GM12878 (cell line): ENCODE data around the gene VCAN. TPM values are rescaled to one million over a fixed set of nuclear protein-coding genes. Genes with fewer than 3 reads are reported as not detected.

Source experiments
- ATAC-seq: fragments of 200-7000 bp; cut with Tn5 transposase; 3 replicates; pipeline ENCODE4 v1.9.1; 2020; ENCODE audit warnings: mild to moderate bottlenecking, moderate library complexity
- BruUV-seq: library from RNA; stranded (reverse); fragments of 400-500 nt; replicated peaks from 2 replicates; lab custom pipeline; 2021; lab: Mats Ljungman, UMichigan
- CTCF ChIA-PET: fragments of 300-600 bp; sonication (Branson Sonifier 250); formaldehyde crosslinking; extraction: SDS; loops from one replicate; lab custom pipeline; 2021; ENCODE audit warnings: inconsistent platforms; lab: Yijun Ruan, JAX
- POLR2A ChIA-PET: fragments of 350-600 bp; formaldehyde crosslinking; extraction: SDS; loops from one replicate; lab custom pipeline; 2021; ENCODE audit warnings: inconsistent platforms; lab: Charles Lee
- RAD21 ChIA-PET: fragments of 300-600 bp; sonication (Branson Sonifier 250); formaldehyde crosslinking; loops from one replicate; lab custom pipeline; 2023; ENCODE audit warnings: antibody characterized with exemption; ENCODE audit not compliant: unreplicated experiment; lab: Charles Lee
- SMC1A ChIA-PET: fragments of 300-600 bp; sonication (Branson Sonifier 250); formaldehyde crosslinking; loops from one replicate; lab custom pipeline; 2023; ENCODE audit not compliant: unreplicated experiment, uncharacterized antibody; lab: Charles Lee
- DNase-seq: peaks from one replicate; pipeline ENCODE4 v3.0.0-alpha.2; 2011; ENCODE audit warnings: low read depth, low spot score
- FAIRE-seq: peaks from 3 replicates; lab custom pipeline; 2011; peaks lifted over from hg19 to GRCh38; lab: Jason Lieb, UNC
- H2AFZ ChIP-seq: 2 replicates; pipeline ENCODE4 v1.6.0; 2011; ENCODE audit warnings: low read depth, low read length, control low read depth; ENCODE audit not compliant: control insufficient read depth
- H3K27ac ChIP-seq: 2 replicates; pipeline ENCODE4 v1.5.1; 2011; ENCODE audit warnings: control low read depth; ENCODE audit not compliant: control insufficient read depth, insufficient read depth
- H3K27me3 ChIP-seq, 2 experiments: replicated peaks in 1 of 2; 2 replicates each; pipeline versions ENCODE4 v1.6.0 to v1.6.1; 2011; ENCODE audit warnings: low read length in 1 of 2; ENCODE audit not compliant: control insufficient read depth in 2 of 2, insufficient read depth in 2 of 2
- H3K36me3 ChIP-seq, 2 experiments: 2 replicates each; pipeline ENCODE4 v1.5.1; 2011; ENCODE audit warnings: low read length in 1 of 2; ENCODE audit not compliant: control insufficient read depth in 2 of 2, insufficient read depth in 2 of 2
- H3K4me1 ChIP-seq: 2 replicates; pipeline ENCODE4 v1.6.1; 2011; ENCODE audit warnings: mild to moderate bottlenecking, low read length, moderate library complexity, mixed read lengths; ENCODE audit not compliant: control insufficient read depth, insufficient read depth
- H3K4me2 ChIP-seq: 2 replicates; pipeline ENCODE4 v1.6.0; 2011; ENCODE audit warnings: control low read depth; ENCODE audit not compliant: control insufficient read depth, insufficient read depth
- H3K4me3 ChIP-seq: fragments of 200-600 bp; sonication (generic); 2 replicates; pipeline ENCODE4 v1.5.1; 2016
- H3K79me2 ChIP-seq: 2 replicates; pipeline ENCODE4 v1.6.0; 2011; ENCODE audit warnings: low read length; ENCODE audit not compliant: control insufficient read depth, insufficient read depth
- H3K9ac ChIP-seq: 2 replicates; pipeline ENCODE4 v1.8.0; 2011; ENCODE audit warnings: low read length, control low read depth, mixed read lengths; ENCODE audit not compliant: control insufficient read depth, insufficient read depth
- H3K9me3 ChIP-seq: replicated peaks from 3 replicates; pipeline ENCODE4 v1.5.1; 2011; ENCODE audit warnings: mild to moderate bottlenecking, low read length; ENCODE audit not compliant: control insufficient read depth, insufficient read depth
- H4K20me1 ChIP-seq: 2 replicates; pipeline ENCODE4 v1.6.0; 2011; ENCODE audit not compliant: control insufficient read depth, insufficient read depth
- BCLAF1 ChIP-seq: fragments of 450-650 bp; IDR thresholded peaks from 2 replicates; pipeline ENCODE4 v1.6.1; 2017; ENCODE audit warnings: antibody characterized with exemption, mild to moderate bottlenecking, moderate library complexity
- CBX3 ChIP-seq: fragments of 200-600 bp; sonication (generic); IDR thresholded peaks from 2 replicates; pipeline ENCODE4 v1.6.1; 2016; ENCODE audit warnings: low read depth, borderline replicate concordance
- E2F8 ChIP-seq: fragments of 450-650 bp; IDR thresholded peaks from 2 replicates; pipeline ENCODE4 v1.6.1; 2018; ENCODE audit warnings: mild to moderate bottlenecking, low read depth, moderate library complexity; ENCODE audit not compliant: partially characterized antibody
- ELK1 ChIP-seq: IDR thresholded peaks from 2 replicates; pipeline ENCODE4 v1.6.1; 2012; ENCODE audit warnings: low read depth, low read length, improper control_type of control experiment
- EZH2 ChIP-seq: IDR thresholded peaks from 2 replicates; pipeline ENCODE4 v1.6.1; 2012; ENCODE audit warnings: low read depth, mild to moderate bottlenecking, control low read depth, inconsistent platforms, low read length, borderline replicate concordance; ENCODE audit not compliant: control insufficient read depth
- FOS ChIP-seq: IDR thresholded peaks from 3 replicates; pipeline ENCODE4 v1.6.1; 2011; ENCODE audit warnings: borderline replicate concordance; ENCODE audit not compliant: insufficient read length; ENCODE audit errors: extremely low read depth
- MYB ChIP-seq: fragments of 150-350 bp; IDR thresholded peaks from 2 replicates; pipeline ENCODE4 v1.6.1; 2014; ENCODE audit warnings: mild to moderate bottlenecking, low read depth, low read length, borderline replicate concordance
- PML ChIP-seq: IDR thresholded peaks from 2 replicates; pipeline ENCODE4 v1.6.1; 2012; ENCODE audit warnings: low read length, inconsistent platforms
- STAT3 ChIP-seq: IDR thresholded peaks from 2 replicates; pipeline ENCODE4 v1.6.1; 2011; ENCODE audit warnings: low read depth, low read length, improper control_type of control experiment
- TCF12 ChIP-seq: IDR thresholded peaks from 2 replicates; pipeline ENCODE4 v1.6.1; 2011; ENCODE audit warnings: low read depth, mild to moderate bottlenecking, low read length
- YY1 ChIP-seq: IDR thresholded peaks from 2 replicates; pipeline ENCODE4 v1.6.1; 2011; ENCODE audit warnings: low read depth, mild to moderate bottlenecking, low read length
- ZNF217 ChIP-seq: fragments of 450-650 bp; IDR thresholded peaks from 2 replicates; pipeline ENCODE4 v1.6.1; 2017; ENCODE audit warnings: antibody characterized with exemption, mild to moderate bottlenecking
- ZNF274 ChIP-seq: IDR thresholded peaks from one replicate; pipeline ENCODE4 v1.8.0; 2011; ENCODE audit not compliant: insufficient read length, insufficient read depth
- ZNF384 ChIP-seq: IDR thresholded peaks from 2 replicates; pipeline ENCODE4 v1.6.1; 2012; ENCODE audit warnings: low read depth, mild to moderate bottlenecking, low read length, improper control_type of control experiment, borderline replicate concordance
- WGBS: methylation state at CpG from one replicate; pipeline ENCODE4 v1.1.6; 2016; ENCODE audit warnings: low lambda C conversion rate; ENCODE audit not compliant: insufficient replicate concordance, insufficient coverage; ENCODE audit errors: missing lambda C conversion rate; 5-methylcytosine and 5-hydroxymethylcytosine counted together
- in situ Hi-C: fragments of 300-500 bp; cut with MboI; formaldehyde crosslinking; loops from 9 replicates; pipeline ENCODE4 v1.14.3; 2018; ENCODE audit warnings: mixed read lengths
- intact Hi-C: fragments of 100-400 bp; cut with micrococcal nuclease; formaldehyde crosslinking; loops from one replicate; pipeline ENCODE4 v1.14.2; 2022; ENCODE audit not compliant: unreplicated experiment
- polyA plus RNA-seq, 11 experiments: library from polyadenylated mRNA; depleted of rRNA in 4 of 11; unstranded in 6 of 11; stranded (reverse) in 5 of 11; fragments of >200 nt; fragmentation: Nextera tagmentation in 4 of 11; fragmentation: Illumina TruSeq in 1 of 11; extraction: Ambion mirVana in 4 of 11; extraction: Trizol in 1 of 11; gene quantifications; 1 replicate in 1 of 11; 2 replicates in 10 of 11; pipeline versions ENCODE4 v1.2.1 to v1.2.3, GENCODE V29; 2011 to 2016; ENCODE audit warnings: inconsistent platforms in 2 of 11, missing spikeins in 2 of 11, low read depth in 1 of 11
- total RNA-seq, 4 experiments: library from RNA; depleted of rRNA in 3 of 4; stranded (reverse); fragments of >200 nt in 3 of 4; fragmentation: Illumina TruSeq in 1 of 4; extraction: Trizol in 1 of 4; gene quantifications; 2 replicates each; pipeline versions ENCODE4 v1.2.1 to v1.2.3, GENCODE V29; 2013 to 2021

Gene VCAN
- total and polyA plus RNA-seq, 10 of the 15 experiments (the other 5 are each of a cell fraction or from before 2014, with no cell fraction given) = 1.2 to 15.2 (median 4.5) TPM

GRCh38 chr5:83539463-83539790 lies 67.9 kb downstream of the VCAN start:
- no peak overlapping the region for H3K27ac ChIP-seq
- no peak overlapping the region for H3K9ac ChIP-seq
- FAIRE-seq (no peak), DNase-seq (no peak), ATAC-seq (no peak)
- no peak overlapping the region; the same call in 1 of the 2 replicates for H2AFZ ChIP-seq
- intact Hi-C loops (no loop called here), in situ Hi-C loops (no loop called here)
- BruUV-seq = no TSS peak
- ChIA-PET SMC1A (no interaction called here), RAD21 (no interaction called here), CTCF (interaction anchor here (1.2 kb wide), 1 partner anchor 27 kb away, joined by 3 read pairs; no protein-coding TSS in a partner anchor), POLR2A (no interaction called here)
- H3K27me3 ChIP-seq = no peaks in the 10 kb centered on the region; a peak in 1 of 4 replicates
- no peaks in the 10 kb centered on the region; the same call in 1 of the 2 replicates for H3K4me1 ChIP-seq
- no peaks in the 10 kb centered on the region for H3K36me3 ChIP-seq
- TF ChIP-seq ZNF274 (no peak), CBX3 (no peak), ELK1 (no peak), STAT3 (no peak), ZNF217 (no peak), TCF12 (no peak), ZNF384 (no peak), EZH2 (no peak), YY1 (no peak), MYB (no peak), E2F8 (no peak), PML (no peak), FOS (no peak), BCLAF1 (no peak)
- no peak overlapping the region for H3K4me3 ChIP-seq
- 90% methylated on average over 1 of the region's 1 CpG for WGBS
- H4K20me1 ChIP-seq = no peaks in the 10 kb centered on the region
- H3K4me2 ChIP-seq = peak overlapping the region; percentile 46; the same call in 1 of the 2 replicates
- H3K79me2 ChIP-seq = no peaks in the 10 kb centered on the region
- no peaks in the 10 kb centered on the region; the same call in 2 of the 3 replicates for H3K9me3 ChIP-seq
